ENCODE measurements around the gene FXYD6.

- TF ChIP-seq, protein P1, sequence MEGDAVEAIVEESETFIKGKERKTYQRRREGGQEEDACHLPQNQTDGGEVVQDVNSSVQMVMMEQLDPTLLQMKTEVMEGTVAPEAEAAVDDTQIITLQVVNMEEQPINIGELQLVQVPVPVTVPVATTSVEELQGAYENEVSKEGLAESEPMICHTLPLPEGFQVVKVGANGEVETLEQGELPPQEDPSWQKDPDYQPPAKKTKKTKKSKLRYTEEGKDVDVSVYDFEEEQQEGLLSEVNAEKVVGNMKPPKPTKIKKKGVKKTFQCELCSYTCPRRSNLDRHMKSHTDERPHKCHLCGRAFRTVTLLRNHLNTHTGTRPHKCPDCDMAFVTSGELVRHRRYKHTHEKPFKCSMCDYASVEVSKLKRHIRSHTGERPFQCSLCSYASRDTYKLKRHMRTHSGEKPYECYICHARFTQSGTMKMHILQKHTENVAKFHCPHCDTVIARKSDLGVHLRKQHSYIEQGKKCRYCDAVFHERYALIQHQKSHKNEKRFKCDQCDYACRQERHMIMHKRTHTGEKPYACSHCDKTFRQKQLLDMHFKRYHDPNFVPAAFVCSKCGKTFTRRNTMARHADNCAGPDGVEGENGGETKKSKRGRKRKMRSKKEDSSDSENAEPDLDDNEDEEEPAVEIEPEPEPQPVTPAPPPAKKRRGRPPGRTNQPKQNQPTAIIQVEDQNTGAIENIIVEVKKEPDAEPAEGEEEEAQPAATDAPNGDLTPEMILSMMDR (conservative IDR thresholded peaks at IDR 0.05; ENCODE audit: low read length) = no peak
- no peak for TF ChIP-seq EZH2phosphoT487 (IDR thresholded peaks at IDR 0.05; ENCODE audit: borderline replicate concordance, low read depth, low read length)
Observed at GRCh38 chr11:117883063-117883462, 6.6 kb upstream of the FXYD6 start.

Data from OCI-LY7 (cell line).